MG63 (cell line): ENCODE measurements around the gene MOCOS. TPM values are rescaled to one million over a fixed set of nuclear protein-coding genes. Genes with fewer than 3 reads are reported as not detected.

Experiments
- total RNA-seq: library from RNA; depleted of rRNA; stranded (reverse); fragments of >200 nt; shearing (Covaris generic); gene quantifications from 2 replicates; pipeline ENCODE4 v1.2.3, GENCODE V29; 2014; ENCODE audit warnings: low replicate concordance; rRNA removed

Gene MOCOS
- total RNA-seq, 1 experiment from 2014 or later = 16.4 TPM

Other genes with a start within 250 kb of the MOCOS start
- gene RPRD1A, start 119.9 kb upstream of the MOCOS start, total RNA-seq = 28.7 and 31.4 TPM in 2 replicates
- 63.0 and 80.9 TPM in 2 replicates for gene SLC39A6, start 58.2 kb upstream of the MOCOS start, total RNA-seq
- gene ELP2, start 57.6 kb upstream of the MOCOS start, total RNA-seq = 85.7 and 109 TPM in 2 replicates
- gene FHOD3, start 110.2 kb downstream of the MOCOS start, total RNA-seq = 0.10 TPM in 1 of 2 replicates, not detected in the other